Stimulated activated CD4-positive, alpha-beta T cell treated with anti-CD3 and anti-CD28 coated beads, Interleukin-4, amount 100 ng/mL, for 4 hours (primary cell): ENCODE measurements around the gene MAP3K7.

Experiments
- DNase-seq, 2 experiments: peaks; one replicate each; pipeline ENCODE4 v3.0.0-alpha.2; 2020

The MAP3K7 gene

DNA sequence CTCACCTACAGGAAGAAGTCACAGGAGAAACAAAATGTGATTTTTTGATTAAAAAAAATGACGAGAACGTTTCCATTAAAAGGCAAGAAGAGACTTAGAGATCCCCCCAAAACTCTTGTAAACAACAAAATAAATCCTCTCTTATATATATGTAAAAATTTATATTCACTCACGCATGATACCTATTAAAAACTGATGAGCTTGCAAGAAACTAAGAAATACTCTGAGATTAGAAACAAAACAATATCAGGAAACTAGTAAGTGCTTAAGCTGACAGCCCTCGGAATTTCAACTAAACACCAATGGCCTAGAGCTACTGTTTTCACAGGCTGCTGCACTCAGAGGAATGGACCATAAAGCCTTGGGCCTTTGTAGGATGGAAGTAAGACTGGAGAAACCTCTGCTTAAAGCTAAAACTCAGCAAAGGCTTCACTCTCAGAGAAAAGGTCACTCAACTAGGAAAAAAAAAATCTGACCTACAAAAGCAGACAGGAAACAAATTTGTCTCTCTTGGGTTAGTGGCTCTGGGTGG, 63.0 kb downstream of the MAP3K7 start:
- no peak for DNase-seq

GRCh38 chr6:90521955-90522354, 64.9 kb downstream of the MAP3K7 start:
- no peak for DNase-seq

DNA sequence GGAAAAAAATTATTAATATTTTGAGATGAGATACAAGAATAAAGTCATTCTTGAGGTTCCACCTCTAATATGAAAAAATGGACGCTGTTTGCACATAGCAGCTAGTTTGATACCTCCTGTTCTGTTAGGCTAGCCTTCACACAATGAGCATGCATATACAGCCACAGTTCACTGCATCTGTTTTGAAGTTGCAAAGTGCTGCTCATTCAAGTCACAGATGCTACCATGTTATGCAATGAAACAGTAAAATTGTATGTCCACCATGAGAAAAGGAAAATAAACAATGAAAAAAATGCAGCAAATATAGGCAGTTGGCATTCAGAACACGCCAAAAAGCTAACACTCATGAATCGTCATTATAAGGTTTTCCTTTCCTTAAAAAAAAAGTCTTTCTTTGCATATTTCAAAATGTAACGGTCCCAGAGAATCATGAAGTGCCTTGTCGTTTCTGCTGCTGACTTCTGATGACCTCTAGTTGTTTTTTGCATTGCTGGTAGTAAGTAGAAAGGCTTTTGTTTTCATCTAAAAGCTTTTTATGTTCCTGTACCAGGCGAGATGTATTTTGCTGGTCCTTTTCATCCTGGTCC, 70.7 kb downstream of the MAP3K7 start:
- DNase-seq: no peak

- no peak for DNase-seq
Observed at GRCh38 chr6:90514496-90514895, 72.4 kb downstream of the MAP3K7 start.

DNA sequence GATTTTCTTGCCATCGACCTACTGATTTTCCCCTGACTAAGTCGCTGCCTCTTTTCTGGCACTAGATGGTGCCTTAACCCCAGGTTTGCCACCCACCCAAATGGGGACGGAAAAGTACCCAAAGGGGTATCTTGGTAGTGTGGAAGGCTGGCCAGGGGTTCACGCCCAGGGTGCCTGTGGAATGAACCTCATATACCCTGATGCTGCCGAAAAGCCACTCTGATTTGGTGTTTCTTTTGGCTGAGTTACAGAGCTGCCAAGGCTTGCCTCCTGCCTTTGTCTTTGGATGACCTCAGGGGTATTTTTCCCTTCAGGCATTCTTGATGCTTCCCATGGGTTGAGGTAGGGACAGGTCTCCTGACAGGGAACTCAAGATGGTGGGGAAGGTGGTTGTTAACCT, 78.1 kb downstream of the MAP3K7 start:
- DNase-seq: no peak

DNA sequence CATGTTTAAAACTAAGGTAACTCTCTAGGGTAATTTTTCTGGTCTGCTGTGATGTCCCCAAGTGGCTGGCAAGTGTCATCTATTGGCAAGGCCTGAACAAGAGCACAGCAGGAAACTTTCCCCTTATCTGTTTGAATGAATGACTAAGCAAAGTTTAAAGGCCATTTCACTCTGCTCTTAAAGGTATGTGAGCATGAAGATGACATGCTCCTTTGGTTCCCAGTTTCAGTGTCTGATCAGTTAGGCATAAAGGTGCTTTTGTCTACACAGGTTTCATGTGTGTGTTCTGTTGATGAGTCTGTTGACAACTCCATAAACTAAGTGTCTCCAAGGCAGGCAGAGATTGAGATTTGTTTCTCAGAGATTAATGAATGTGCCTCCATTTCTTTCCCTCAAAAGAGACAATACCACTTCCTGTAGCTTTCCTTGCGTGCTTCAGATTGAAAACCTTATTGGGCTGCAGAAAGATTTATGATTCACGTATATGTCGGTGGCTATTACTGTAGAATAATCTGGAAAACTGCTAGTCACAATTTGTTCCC, 83.9 kb downstream of the MAP3K7 start:
- DNase-seq: no peak

- no peak for DNase-seq
Observed at GRCh38 chr6:90502381-90502780, 84.5 kb downstream of the MAP3K7 start.

GRCh38 chr6:90500458-90500857, 86.4 kb downstream of the MAP3K7 start:
- DNase-seq: no peak

- DNase-seq: no peak
Observed at GRCh38 chr6:90497411-90497810, 89.5 kb downstream of the MAP3K7 start.

DNA sequence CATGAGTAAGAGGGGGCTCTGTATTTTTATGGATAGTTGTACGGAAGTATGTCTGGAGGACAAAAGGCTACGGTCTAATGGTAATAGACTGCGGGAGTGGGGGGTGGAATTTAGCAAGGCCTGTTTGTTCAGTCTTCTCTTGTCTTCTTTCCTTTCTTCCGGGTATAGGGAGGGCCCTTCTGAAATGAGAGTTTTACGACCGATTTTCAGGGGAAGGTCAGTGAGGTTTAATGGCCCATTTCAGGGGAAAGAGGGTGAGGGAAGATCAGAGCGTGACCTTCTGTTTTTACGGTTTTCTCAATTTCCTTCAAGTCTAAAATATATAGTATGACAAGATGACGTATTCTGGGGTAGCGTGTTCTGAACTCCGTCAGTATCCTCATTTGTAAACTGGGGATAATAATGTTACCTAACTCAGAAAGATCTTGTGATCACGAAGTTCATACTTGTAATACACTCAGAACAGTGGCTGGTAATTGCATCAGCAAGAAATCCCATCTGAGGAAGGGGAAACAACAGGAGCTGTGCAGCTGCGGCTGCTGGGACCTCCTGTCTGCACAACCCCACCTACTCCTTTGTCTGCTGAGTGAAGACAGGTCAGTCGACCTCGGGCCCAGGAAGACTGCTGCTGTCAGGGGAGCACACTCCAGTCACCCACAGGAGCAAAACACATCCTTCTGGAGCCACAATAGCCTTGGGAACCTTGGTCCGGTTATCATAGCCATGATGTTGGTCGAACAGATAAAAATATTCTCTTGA, 90.4 kb downstream of the MAP3K7 start:
- DNase-seq: no peak

DNA sequence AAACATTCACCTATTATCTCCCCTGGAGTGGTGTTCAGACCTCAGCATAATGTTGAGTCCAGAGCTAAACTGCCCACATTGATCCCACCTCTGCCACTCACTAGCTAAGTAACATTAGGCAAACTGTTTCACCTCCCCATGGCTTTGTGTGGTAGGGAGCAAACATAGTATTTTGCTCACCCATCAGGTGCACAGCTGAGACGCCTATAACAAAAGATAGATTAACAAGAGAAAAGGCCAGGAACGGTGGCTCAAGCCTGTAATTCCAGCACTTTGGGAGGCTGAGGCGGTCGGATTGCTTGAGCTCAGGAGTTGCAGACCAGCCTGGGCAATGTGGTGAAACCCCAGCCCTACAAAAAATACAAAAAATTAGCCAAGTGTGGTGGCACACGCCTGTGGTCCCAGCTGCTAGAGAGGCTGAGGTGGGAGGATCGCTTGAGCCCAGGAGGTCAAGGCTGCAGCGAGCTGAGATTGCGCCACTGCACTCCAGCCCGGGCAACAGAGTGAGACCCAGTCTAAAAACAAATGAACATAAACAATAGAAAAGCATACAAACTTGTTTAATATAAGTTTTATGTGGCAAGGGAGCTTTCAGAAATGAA, 91.6 kb downstream of the MAP3K7 start:
- DNase-seq: no peak

GRCh38 chr6:90494067-90494780, 92.6 kb downstream of the MAP3K7 start:
- DNase-seq: no peak

- DNase-seq: no peak
Observed at GRCh38 chr6:90493332-90493731, 93.5 kb downstream of the MAP3K7 start.

- DNase-seq: no peak
Observed at GRCh38 chr6:90492798-90493197, 94.1 kb downstream of the MAP3K7 start.

- DNase-seq: no peak
Observed at GRCh38 chr6:90492369-90492768, 94.5 kb downstream of the MAP3K7 start.

DNA sequence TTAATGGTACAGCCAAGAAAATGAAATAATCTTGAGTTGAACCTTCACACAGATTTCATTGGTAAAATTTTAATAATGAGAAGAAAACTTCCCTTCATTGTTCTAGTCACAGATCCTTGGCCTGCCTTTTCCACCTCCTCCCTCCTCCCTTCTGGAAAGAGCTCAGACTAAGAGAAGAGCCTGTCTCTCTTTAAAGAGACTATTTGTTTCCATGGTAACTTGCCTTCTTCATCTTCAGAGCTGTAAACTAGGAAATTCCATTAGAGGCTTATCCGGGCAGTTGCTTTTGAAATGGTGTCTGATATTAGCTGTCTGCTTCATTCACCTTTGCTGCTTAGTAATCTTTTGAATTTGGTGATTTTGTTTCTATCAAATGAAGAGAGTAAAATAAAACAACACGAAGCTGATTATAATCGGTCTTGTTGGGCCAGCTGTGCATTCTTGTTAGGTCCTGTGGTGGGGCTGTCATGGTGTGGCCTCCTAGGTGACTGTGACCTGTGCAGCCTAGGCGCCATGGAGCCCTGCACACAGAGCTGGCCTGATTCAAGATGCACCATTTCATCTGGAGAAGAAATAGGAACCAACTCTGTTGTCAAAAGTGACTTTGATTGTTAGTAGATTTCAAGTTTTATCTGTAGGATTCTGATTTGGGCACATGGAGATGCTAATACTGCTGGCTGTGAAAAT, 96.7 kb downstream of the MAP3K7 start:
- no peak for DNase-seq

- no peak for DNase-seq
Observed at GRCh38 chr6:90488816-90489215, 98.1 kb downstream of the MAP3K7 start.

DNA sequence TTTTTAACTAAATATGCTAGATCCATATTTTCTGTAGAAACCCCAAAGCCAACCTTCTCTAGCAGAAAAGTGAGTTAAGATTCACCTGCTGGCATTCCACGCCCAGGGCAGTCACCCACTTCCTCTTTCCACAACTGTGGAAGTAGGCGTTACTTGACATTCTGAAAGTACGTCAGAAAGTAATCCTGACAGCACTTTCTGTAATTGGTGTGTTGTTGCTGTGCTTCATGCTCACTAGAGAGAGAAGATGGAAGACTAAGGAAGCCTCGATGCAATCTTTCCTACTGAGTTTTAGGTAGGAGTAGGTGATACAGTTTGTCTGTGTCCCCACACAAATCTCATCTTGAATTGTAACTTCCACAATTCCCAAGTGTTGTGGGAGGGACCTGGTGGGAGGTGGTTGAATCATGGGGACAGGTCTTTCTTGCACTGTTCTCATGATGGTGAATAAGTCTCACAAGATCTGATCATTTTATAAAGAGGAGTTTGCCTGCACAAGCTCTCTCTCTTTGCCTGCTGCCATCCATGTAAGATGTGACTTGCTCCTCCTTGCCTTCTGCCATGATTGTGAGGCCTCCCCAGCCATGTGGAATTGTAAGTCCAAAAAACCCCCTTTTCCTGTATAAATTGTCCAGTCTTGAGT, 101.1 kb downstream of the MAP3K7 start:
- no peak for DNase-seq

GRCh38 chr6:90484903-90485302, 102.0 kb downstream of the MAP3K7 start:
- DNase-seq: no peak

GRCh38 chr6:90484385-90484784, 102.5 kb downstream of the MAP3K7 start:
- DNase-seq: no peak

GRCh38 chr6:90483956-90484355, 102.9 kb downstream of the MAP3K7 start:
- DNase-seq: no peak
